ENCODE data around the gene MFGE8.

The MFGE8 gene

GRCh38 chr15:88911766-88912118 lies 1.4 kb downstream of the MFGE8 start:
- in situ Hi-C loops (cut with HindIII; ENCODE audit: low pct_unique_long_range_greater_than_20kb, low sequenced_read_pairs) = no loop called here
- TF ChIP-seq JUND (IDR thresholded peaks at IDR 0.05; ENCODE audit: low read depth) = no peak
- no peak for DNase-seq (ENCODE audit: low read depth in 1 of 2, low spot score in 1 of 2)

- no peak for DNase-seq (ENCODE audit: low read depth in 1 of 2, low spot score in 1 of 2)
- no peak for TF ChIP-seq JUND (IDR thresholded peaks at IDR 0.05; ENCODE audit: low read depth)
- in situ Hi-C loops (cut with HindIII; ENCODE audit: low pct_unique_long_range_greater_than_20kb, low sequenced_read_pairs) = no loop called here
Measured at GRCh38 chr15:88909956-88910831, 3.0 kb downstream of the MFGE8 start.

GRCh38 chr15:88908697-88909621 lies 4.2 kb downstream of the MFGE8 start:
- no peak for DNase-seq (ENCODE audit: low read depth in 1 of 2, low spot score in 1 of 2)
- in situ Hi-C loops (cut with HindIII; ENCODE audit: low pct_unique_long_range_greater_than_20kb, low sequenced_read_pairs) = no loop called here

GRCh38 chr15:88908123-88908522 lies 5.1 kb downstream of the MFGE8 start:
- in situ Hi-C loops (cut with HindIII; ENCODE audit: low pct_unique_long_range_greater_than_20kb, low sequenced_read_pairs) = no loop called here
- no peak for TF ChIP-seq JUND (IDR thresholded peaks at IDR 0.05; ENCODE audit: low read depth)
- DNase-seq (ENCODE audit: low read depth in 1 of 2, low spot score in 1 of 2) = no peak

More at GRCh38 chr15:88908697-88909621, 4.2 kb downstream of the MFGE8 start:
- no peak for TF ChIP-seq JUND (IDR thresholded peaks at IDR 0.05; ENCODE audit: low read depth)

- no peak for DNase-seq (ENCODE audit: low read depth in 1 of 2, low spot score in 1 of 2)
- TF ChIP-seq JUND (IDR thresholded peaks at IDR 0.05; ENCODE audit: low read depth) = no peak
- in situ Hi-C loops (cut with HindIII; ENCODE audit: low pct_unique_long_range_greater_than_20kb, low sequenced_read_pairs) = no loop called here
Measured at GRCh38 chr15:88907111-88907510, 6.1 kb downstream of the MFGE8 start.

GRCh38 chr15:88906551-88906950 lies 6.6 kb downstream of the MFGE8 start:
- TF ChIP-seq JUND (IDR thresholded peaks at IDR 0.05; ENCODE audit: low read depth) = no peak
- DNase-seq (ENCODE audit: low read depth in 1 of 2, low spot score in 1 of 2) = no peak
- in situ Hi-C loops (cut with HindIII; ENCODE audit: low pct_unique_long_range_greater_than_20kb, low sequenced_read_pairs) = no loop called here

- no peak for TF ChIP-seq JUND (IDR thresholded peaks at IDR 0.05; ENCODE audit: low read depth)
- DNase-seq (ENCODE audit: low read depth in 1 of 2, low spot score in 1 of 2) = no peak
- in situ Hi-C loops (cut with HindIII; ENCODE audit: low pct_unique_long_range_greater_than_20kb, low sequenced_read_pairs) = no loop called here
Measured at GRCh38 chr15:88906130-88906529, 7.0 kb downstream of the MFGE8 start.

GRCh38 chr15:88905576-88905975 lies 7.6 kb downstream of the MFGE8 start:
- TF ChIP-seq JUND (IDR thresholded peaks at IDR 0.05; ENCODE audit: low read depth) = no peak
- DNase-seq (ENCODE audit: low read depth in 1 of 2, low spot score in 1 of 2) = no peak
- in situ Hi-C loops (cut with HindIII; ENCODE audit: low pct_unique_long_range_greater_than_20kb, low sequenced_read_pairs) = no loop called here

- peak; percentile 69 to 78 for DNase-seq (ENCODE audit: low read depth in 1 of 2, low spot score in 1 of 2)
- TF ChIP-seq JUND (IDR thresholded peaks at IDR 0.05; ENCODE audit: low read depth) = no peak
Measured at GRCh38 chr15:88904624-88905327, 8.4 kb downstream of the MFGE8 start.

GRCh38 chr15:88904257-88904623 lies 8.9 kb downstream of the MFGE8 start:
- in situ Hi-C loops (cut with HindIII; ENCODE audit: low pct_unique_long_range_greater_than_20kb, low sequenced_read_pairs) = no loop called here
- TF ChIP-seq JUND (IDR thresholded peaks at IDR 0.05; ENCODE audit: low read depth) = no peak
- DNase-seq (ENCODE audit: low read depth in 1 of 2, low spot score in 1 of 2) = no peak

More at GRCh38 chr15:88904624-88905327, 8.4 kb downstream of the MFGE8 start:
- in situ Hi-C loops (cut with HindIII; ENCODE audit: low pct_unique_long_range_greater_than_20kb, low sequenced_read_pairs) = no loop called here

- DNase-seq (ENCODE audit: low read depth in 1 of 2, low spot score in 1 of 2) = no peak
- in situ Hi-C loops (cut with HindIII; ENCODE audit: low pct_unique_long_range_greater_than_20kb, low sequenced_read_pairs) = no loop called here
- no peak for TF ChIP-seq JUND (IDR thresholded peaks at IDR 0.05; ENCODE audit: low read depth)
Measured at GRCh38 chr15:88902846-88903245, 10.3 kb downstream of the MFGE8 start.

GRCh38 chr15:88902221-88902835 lies 10.9 kb downstream of the MFGE8 start:
- no peak for DNase-seq (ENCODE audit: low read depth in 1 of 2, low spot score in 1 of 2)
- no peak for TF ChIP-seq JUND (IDR thresholded peaks at IDR 0.05; ENCODE audit: low read depth)
- in situ Hi-C loops (cut with HindIII; ENCODE audit: low pct_unique_long_range_greater_than_20kb, low sequenced_read_pairs) = no loop called here

Measured in T47D (cell line).